Measurements from ENCODE around the gene PER3. TPM values are rescaled to one million over a fixed set of nuclear protein-coding genes. Genes with fewer than 3 reads are reported as not detected.

The PER3 gene
- total RNA-seq, 2 donors from 2014 or later, result 12.0 to 20.6 TPM

DNA sequence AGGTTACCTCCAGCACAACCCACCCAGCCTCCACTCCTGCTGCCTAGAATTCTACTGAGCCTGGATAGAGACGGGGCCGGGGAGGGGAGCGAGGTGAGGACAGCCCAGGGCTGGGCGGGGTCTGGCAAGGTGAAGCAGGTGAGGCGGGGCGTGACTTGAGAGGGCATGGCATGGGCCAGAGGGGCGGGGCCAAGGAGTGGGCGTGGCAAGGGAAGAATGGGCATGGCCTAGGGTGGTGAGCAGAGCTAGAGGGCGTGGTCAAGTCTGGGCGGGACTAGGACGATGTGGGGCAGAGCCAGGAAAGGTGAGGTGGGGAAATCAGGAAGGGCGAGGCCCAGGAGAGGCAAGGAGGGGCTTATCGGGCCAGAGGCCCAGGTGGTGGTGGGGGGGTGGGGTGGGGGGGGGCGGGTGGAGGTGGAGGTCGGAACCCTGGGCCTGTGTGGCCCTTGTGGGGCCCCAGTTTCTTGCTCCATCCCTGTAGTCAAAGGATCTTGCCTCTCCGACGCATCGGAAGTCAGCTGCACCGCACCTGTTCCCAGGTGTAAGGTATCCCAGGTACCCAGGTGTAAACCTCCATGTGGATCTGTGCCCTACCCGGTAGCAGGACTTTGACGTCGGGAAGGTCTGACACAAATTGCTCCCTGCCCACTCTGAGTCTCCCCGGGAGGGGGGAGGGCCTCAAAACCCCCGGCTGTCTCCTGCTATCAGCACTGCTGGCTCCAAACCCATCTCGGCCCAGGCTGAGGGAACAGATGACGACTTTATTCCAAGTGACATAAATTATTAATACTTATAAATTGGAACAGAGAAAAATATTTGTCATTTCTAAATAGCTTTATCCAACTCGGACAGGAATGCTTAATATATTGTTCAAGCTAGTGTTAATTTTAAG lies 101.7 kb downstream of the PER3 start:
- no peaks in the 10 kb centered on the region for H3K27me3 ChIP-seq (replicated peaks; ENCODE audit: insufficient read depth)

GRCh38 chr1:7886405-7886745 lies 102.3 kb downstream of the PER3 start:
- H3K27me3 ChIP-seq (replicated peaks; ENCODE audit: insufficient read depth), result no peaks in the 10 kb centered on the region
- H3K36me3 ChIP-seq, result no peaks in the 10 kb centered on the region
- H3K27ac ChIP-seq, result no peak overlapping the region
- TF ChIP-seq POLR2AphosphoS5 (IDR thresholded peaks at IDR 0.05) (no peak), POLR2A (IDR thresholded peaks at IDR 0.05) (no peak), CTCF (IDR thresholded peaks at IDR 0.05) (no peak)
- DNase-seq (ENCODE audit: low spot score), result no peak
- intact Hi-C loops (cut with DNase I), result no loop called here
- H3K4me1 ChIP-seq (replicated peaks), result no peaks in the 10 kb centered on the region
- H3K9me3 ChIP-seq, result no peaks in the 10 kb centered on the region
- 36% methylated on average over 7 of the region's 7 CpGs for WGBS
- no peak overlapping the region for H3K4me3 ChIP-seq

More for the DNA sequence above, 101.7 kb downstream of the PER3 start:
- TF ChIP-seq POLR2AphosphoS5 (IDR thresholded peaks at IDR 0.05), result no peak
- TF ChIP-seq CTCF (IDR thresholded peaks at IDR 0.05), result no peak
- no peak for TF ChIP-seq POLR2A (IDR thresholded peaks at IDR 0.05)
- H3K4me3 ChIP-seq, result no peak overlapping the region
- H3K36me3 ChIP-seq, result no peaks in the 10 kb centered on the region
- no peak overlapping the region for H3K27ac ChIP-seq
- intact Hi-C loops (cut with DNase I), result no loop called here
- no peaks in the 10 kb centered on the region for H3K4me1 ChIP-seq (replicated peaks)
- no peak for DNase-seq (ENCODE audit: low spot score)
- H3K9me3 ChIP-seq, result no peaks in the 10 kb centered on the region
- WGBS, result 37% methylated on average over 25 of the region's 27 CpGs

- no peaks in the 10 kb centered on the region for H3K9me3 ChIP-seq
These were observed 104.4 kb downstream of the PER3 start for GRCh38 chr1:7888248-7889081.

GRCh38 chr1:7890853-7891252 lies 106.8 kb downstream of the PER3 start:
- intact Hi-C loops (cut with DNase I), result no loop called here
- Histone ChIP-seq H3K9me3 (no peaks in the 10 kb centered on the region), H3K36me3 (no peaks in the 10 kb centered on the region), H3K4me3 (no peak overlapping the region), H3K4me1 (replicated peaks) (no peaks in the 10 kb centered on the region), H3K27ac (no peak overlapping the region), H3K27me3 (replicated peaks; ENCODE audit: insufficient read depth) (no peaks in the 10 kb centered on the region)
- DNase-seq (ENCODE audit: low spot score), result no peak
- no peak for TF ChIP-seq CTCF (IDR thresholded peaks at IDR 0.05)
- no peak for TF ChIP-seq POLR2A (IDR thresholded peaks at IDR 0.05)
- no peak for TF ChIP-seq POLR2AphosphoS5 (IDR thresholded peaks at IDR 0.05)
- 96% methylated on average over 2 of the region's 2 CpGs for WGBS

More at GRCh38 chr1:7888248-7889081, 104.4 kb downstream of the PER3 start:
- no peaks in the 10 kb centered on the region for H3K36me3 ChIP-seq
- no peak for DNase-seq (ENCODE audit: low spot score)
- no peaks in the 10 kb centered on the region for H3K27me3 ChIP-seq (replicated peaks; ENCODE audit: insufficient read depth)
- H3K4me1 ChIP-seq (replicated peaks), result no peaks in the 10 kb centered on the region
- H3K4me3 ChIP-seq, result no peak overlapping the region
- no peak for TF ChIP-seq POLR2A (IDR thresholded peaks at IDR 0.05)
- TF ChIP-seq CTCF (IDR thresholded peaks at IDR 0.05), result no peak
- TF ChIP-seq POLR2AphosphoS5 (IDR thresholded peaks at IDR 0.05), result no peak
- 72% methylated on average over 9 of the region's 9 CpGs for WGBS
- no peak overlapping the region for H3K27ac ChIP-seq
- intact Hi-C loops (cut with DNase I), result no loop called here
